ENCODE data around the gene KCNMB4. TPM values are rescaled to one million over a fixed set of nuclear protein-coding genes. Genes with fewer than 3 reads are reported as not detected.

KCNMB4 gene
- total and polyA plus RNA-seq, 5 donors = 2.4 to 4.5 (median 3.5) TPM

DNA sequence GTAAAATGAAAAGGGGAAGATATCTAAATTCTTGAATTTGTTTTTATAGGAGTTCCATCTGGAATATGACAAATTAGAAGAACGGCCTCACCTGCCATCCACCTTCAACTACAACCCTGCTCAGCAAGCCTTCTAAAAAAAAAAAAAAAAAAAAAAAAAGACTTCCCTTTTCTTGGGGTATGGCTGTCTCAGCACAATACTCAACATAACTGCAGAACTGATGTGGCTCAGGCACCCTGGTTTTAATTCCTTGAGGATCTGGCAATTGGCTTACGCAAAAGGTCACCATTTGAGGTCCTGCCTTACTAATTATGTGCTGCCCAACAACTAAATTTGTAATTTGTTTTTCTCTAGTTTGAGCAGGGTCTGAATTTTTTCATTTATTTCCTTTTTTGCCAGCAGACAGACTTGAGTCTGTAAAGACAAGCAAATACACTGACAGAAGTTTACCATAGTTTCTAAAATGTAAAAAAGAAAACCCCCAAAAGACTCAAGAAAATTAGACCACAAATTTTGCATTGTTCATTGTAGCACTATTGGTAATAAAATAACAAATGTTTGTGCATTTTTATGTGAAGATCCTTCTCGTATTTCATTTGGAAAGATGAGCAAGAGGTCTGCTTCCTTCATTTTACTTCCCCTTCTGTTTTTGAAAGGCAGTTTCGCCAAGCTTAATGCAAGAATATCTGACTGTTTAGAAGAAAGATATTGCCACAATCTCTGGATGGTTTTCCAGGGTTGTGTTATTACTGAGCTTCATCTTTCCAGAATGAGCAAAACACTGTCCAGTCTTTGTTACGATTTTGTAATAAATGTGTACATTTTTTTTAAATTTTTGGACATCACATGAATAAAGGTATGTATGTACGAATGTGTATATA, 12.1 kb upstream of the KCNMB4 start:
- no peaks in the 10 kb centered on the region for H3K27me3 ChIP-seq (ENCODE audit: control insufficient read depth, insufficient read depth)
- H3K27ac ChIP-seq (ENCODE audit: low read length) = no peak overlapping the region
- intact Hi-C loops (cut with DNase I) = no loop called here
- no peaks in the 10 kb centered on the region for H3K4me1 ChIP-seq (ENCODE audit: control insufficient read depth, insufficient read depth, low read length)
- ATAC-seq (no peak), DNase-seq (no peak)
- 89% methylated on average over 6 of the region's 6 CpGs for WGBS
- H3K4me3 ChIP-seq (ENCODE audit: low read length) = no peak overlapping the region
- H3K9me3 ChIP-seq (ENCODE audit: control insufficient read depth, low read length) = no peaks in the 10 kb centered on the region

DNA sequence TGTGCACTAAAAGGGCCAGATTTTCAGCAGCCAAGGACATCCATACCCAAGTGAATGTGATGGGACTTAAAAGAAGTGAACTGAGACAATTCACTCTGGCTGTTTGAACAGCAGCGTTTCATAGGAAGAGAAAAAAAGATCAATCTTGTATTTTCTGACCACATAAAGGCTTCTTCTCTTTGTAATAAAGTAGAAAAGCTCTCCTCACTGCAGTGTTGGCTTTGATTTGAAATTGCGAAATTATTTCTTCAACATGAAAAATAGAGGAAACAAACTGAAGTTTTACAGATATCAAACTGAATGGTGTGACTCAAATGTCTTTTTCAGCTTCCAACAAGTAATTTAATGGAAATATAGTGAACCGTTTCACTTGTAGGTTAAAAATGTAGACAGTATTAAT, 11.3 kb upstream of the KCNMB4 start:
- no peak for ATAC-seq
- Histone ChIP-seq H3K9me3 (ENCODE audit: control insufficient read depth, low read length) (no peaks in the 10 kb centered on the region), H3K27me3 (ENCODE audit: control insufficient read depth, insufficient read depth) (no peaks in the 10 kb centered on the region), H3K4me1 (ENCODE audit: control insufficient read depth, insufficient read depth, low read length) (no peaks in the 10 kb centered on the region), H3K27ac (ENCODE audit: low read length) (no peak overlapping the region), H3K4me3 (ENCODE audit: low read length) (no peak overlapping the region)
- intact Hi-C loops (cut with DNase I) = no loop called here
- no peak for DNase-seq
- WGBS = 58% methylated on average over 3 of the region's 3 CpGs

DNA sequence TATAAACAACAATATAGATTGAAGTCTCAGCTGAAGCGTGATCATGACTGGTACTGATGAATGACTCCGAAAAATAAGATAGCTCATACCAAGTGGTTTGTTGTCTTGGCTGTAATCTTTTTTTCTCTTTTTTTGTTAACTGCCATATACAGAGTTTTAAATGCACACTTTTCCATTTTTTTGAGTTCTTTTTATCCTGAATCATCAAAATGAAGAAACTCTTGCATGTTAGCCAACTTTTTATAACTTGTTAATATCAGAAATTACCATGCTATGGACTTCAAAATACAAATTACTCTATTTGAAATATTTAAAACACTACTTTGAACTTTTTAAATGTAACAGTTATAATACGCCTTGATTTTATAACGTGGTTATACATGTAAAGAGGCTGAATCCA, 10.1 kb upstream of the KCNMB4 start:
- Histone ChIP-seq H3K9me3 (ENCODE audit: control insufficient read depth, low read length) (no peaks in the 10 kb centered on the region), H3K4me1 (ENCODE audit: control insufficient read depth, insufficient read depth, low read length) (no peaks in the 10 kb centered on the region), H3K27ac (ENCODE audit: low read length) (no peak overlapping the region), H3K4me3 (ENCODE audit: low read length) (no peak overlapping the region), H3K27me3 (ENCODE audit: control insufficient read depth, insufficient read depth) (no peaks in the 10 kb centered on the region)
- 96% methylated on average over 4 of the region's 4 CpGs for WGBS
- intact Hi-C loops (cut with DNase I) = no loop called here
- DNase-seq (no peak), ATAC-seq (no peak)

DNA sequence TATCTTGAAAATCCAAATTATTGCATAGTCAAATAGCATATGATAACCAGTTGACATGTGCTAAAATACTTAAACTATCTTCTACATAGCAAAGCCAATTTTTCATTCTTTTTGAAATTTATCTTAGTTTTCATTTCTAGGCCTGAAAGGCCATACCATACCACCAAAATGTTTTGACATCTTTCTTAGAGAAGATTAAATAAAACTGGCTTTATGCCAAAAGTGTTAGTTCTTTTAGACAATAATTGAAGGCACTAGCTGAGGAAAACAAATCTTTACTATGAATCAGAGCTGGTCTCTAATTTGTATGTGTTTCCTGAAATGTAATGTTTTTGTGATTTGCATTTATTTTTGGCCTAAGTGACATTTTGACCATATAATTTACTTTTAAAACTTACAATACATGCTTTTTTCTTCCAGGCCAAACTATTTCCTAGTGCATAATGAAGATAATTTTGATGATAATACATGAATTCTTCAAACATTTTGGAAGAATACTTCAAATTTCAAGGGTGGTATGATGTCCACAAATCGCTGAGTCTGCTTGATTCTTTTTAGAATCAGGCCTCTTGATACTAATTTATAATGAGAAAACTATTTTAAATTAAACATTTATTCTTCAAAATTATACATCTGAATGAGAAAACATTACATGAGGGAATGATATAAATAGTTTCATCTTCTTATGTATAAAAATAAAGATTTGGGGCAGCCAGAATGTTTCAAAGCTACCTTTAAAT, 6.5 kb upstream of the KCNMB4 start:
- H3K27ac ChIP-seq (ENCODE audit: low read length) = no peak overlapping the region
- H3K4me1 ChIP-seq (ENCODE audit: control insufficient read depth, insufficient read depth, low read length) = no peaks in the 10 kb centered on the region
- intact Hi-C loops (cut with DNase I) = loop anchor here in 2 of 4 donors (10.0 kb wide), 2 partner anchors 115 to 215 kb away; partner anchors contain the start of gene CNOT2 (in 1 of the 2)
- no peaks in the 10 kb centered on the region for H3K27me3 ChIP-seq (ENCODE audit: control insufficient read depth, insufficient read depth)
- no peaks in the 10 kb centered on the region for H3K9me3 ChIP-seq (ENCODE audit: control insufficient read depth, low read length)
- no peak overlapping the region for H3K4me3 ChIP-seq (ENCODE audit: low read length)
- 88% methylated on average over 1 of the region's 1 CpG for WGBS
- no peak for DNase-seq
- ATAC-seq = no peak

DNA sequence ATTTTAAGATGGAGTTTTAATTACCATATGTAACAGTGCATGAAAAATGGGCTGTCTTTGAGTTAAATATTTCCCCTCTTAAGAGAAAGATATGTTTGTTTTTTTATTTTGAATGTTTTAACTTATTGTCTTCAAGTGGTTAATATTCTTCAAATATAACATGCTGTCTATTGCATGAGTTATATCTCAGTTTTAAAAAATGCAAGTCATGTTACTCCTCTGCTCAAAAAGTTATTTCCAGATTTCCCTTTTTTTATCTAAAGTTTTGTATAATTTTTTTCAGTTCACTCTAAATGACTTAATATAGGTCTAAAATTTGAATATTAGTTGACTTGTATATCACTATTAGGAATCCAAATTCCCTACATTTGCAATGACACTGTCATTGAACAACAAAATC, 5.9 kb upstream of the KCNMB4 start:
- Histone ChIP-seq H3K4me3 (ENCODE audit: low read length) (no peak overlapping the region), H3K27ac (ENCODE audit: low read length) (no peak overlapping the region), H3K27me3 (ENCODE audit: control insufficient read depth, insufficient read depth) (no peaks in the 10 kb centered on the region), H3K4me1 (ENCODE audit: control insufficient read depth, insufficient read depth, low read length) (no peaks in the 10 kb centered on the region), H3K9me3 (ENCODE audit: control insufficient read depth, low read length) (no peaks in the 10 kb centered on the region)
- no peak for DNase-seq
- intact Hi-C loops (cut with DNase I) = loop anchor here in 2 of 4 donors (10.0 kb wide), 2 partner anchors 115 to 215 kb away; partner anchors contain the start of gene CNOT2 (in 1 of the 2)
- no peak for ATAC-seq

DNA sequence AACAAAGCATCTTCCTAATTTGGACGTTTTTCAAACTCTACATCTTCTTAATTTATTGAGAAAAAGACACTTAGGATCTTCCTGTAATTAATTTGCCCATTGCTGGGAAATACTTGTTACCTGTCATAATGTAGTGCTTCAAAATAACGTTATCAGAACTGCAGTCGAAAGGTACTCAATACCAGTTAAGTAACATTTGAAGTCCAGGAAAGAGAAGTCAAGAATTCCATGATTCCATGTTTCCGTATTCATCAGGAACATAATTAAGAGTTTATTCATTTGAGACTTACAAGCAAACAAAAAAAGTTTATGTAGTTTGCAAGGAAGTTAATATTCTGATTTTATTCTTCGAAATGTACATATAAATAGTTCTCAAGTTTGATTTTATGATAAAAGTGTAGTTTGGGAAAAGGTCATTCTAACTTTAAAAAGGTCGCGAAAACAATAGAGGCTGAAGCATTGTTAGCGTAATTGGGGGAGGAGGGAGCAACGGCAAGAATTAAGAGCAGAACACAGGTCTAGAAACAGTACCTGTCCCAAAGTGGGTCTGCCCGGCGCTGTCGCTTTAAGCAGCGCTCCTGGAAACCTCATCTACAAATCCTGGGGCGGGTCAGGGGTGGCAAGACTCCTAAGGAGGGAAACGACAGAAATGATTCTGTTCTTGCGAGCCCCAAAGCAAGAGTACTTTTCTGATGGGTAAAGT, 1.2 kb upstream of the KCNMB4 start:
- WGBS = 29% methylated on average over 16 of the region's 16 CpGs
- H3K27me3 ChIP-seq (ENCODE audit: control insufficient read depth, insufficient read depth) = no peaks in the 10 kb centered on the region
- peak overlapping the region; percentile 99 for H3K4me3 ChIP-seq (ENCODE audit: low read length)
- H3K27ac ChIP-seq (ENCODE audit: low read length) = no peak overlapping the region
- peaks cover 2% of the 10 kb centered on the region for H3K4me1 ChIP-seq (ENCODE audit: control insufficient read depth, insufficient read depth, low read length)
- DNase-seq (peak in 1 of 3 donors; percentile 36), ATAC-seq (no peak)
- no peaks in the 10 kb centered on the region for H3K9me3 ChIP-seq (ENCODE audit: control insufficient read depth, low read length)
- intact Hi-C loops (cut with DNase I) = loop anchor here in 2 of 4 donors (10.0 kb wide), 2 partner anchors 120 to 210 kb away; partner anchors contain the start of gene CNOT2 (in 1 of the 2)

DNA sequence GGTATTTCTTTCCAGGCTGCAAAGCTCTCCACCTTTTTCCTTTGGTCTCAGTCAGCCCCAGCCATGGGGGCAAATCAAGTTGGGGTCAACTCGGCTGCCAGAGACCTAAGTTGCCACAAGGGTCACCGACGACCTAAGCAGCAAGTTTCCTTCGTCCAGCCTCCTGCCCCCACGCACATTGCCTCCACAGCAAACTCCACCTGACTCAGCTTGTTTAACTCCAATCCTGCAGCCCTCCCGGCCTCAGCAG, 767 bp upstream of the KCNMB4 start:
- no peaks in the 10 kb centered on the region for H3K9me3 ChIP-seq (ENCODE audit: control insufficient read depth, low read length)
- intact Hi-C loops (cut with DNase I) = loop anchor here in 2 of 4 donors (10.0 kb wide), 2 partner anchors 121 to 209 kb away; partner anchors contain the start of gene CNOT2 (in 1 of the 2)
- no peak for DNase-seq
- no peak overlapping the region for H3K27ac ChIP-seq (ENCODE audit: low read length)
- no peaks in the 10 kb centered on the region for H3K27me3 ChIP-seq (ENCODE audit: control insufficient read depth, insufficient read depth)
- H3K4me1 ChIP-seq (ENCODE audit: control insufficient read depth, insufficient read depth, low read length) = peaks cover 2% of the 10 kb centered on the region
- peak overlapping the region; percentile 99 for H3K4me3 ChIP-seq (ENCODE audit: low read length)
- WGBS = 2% methylated on average over 6 of the region's 6 CpGs
- no peak for ATAC-seq

DNA sequence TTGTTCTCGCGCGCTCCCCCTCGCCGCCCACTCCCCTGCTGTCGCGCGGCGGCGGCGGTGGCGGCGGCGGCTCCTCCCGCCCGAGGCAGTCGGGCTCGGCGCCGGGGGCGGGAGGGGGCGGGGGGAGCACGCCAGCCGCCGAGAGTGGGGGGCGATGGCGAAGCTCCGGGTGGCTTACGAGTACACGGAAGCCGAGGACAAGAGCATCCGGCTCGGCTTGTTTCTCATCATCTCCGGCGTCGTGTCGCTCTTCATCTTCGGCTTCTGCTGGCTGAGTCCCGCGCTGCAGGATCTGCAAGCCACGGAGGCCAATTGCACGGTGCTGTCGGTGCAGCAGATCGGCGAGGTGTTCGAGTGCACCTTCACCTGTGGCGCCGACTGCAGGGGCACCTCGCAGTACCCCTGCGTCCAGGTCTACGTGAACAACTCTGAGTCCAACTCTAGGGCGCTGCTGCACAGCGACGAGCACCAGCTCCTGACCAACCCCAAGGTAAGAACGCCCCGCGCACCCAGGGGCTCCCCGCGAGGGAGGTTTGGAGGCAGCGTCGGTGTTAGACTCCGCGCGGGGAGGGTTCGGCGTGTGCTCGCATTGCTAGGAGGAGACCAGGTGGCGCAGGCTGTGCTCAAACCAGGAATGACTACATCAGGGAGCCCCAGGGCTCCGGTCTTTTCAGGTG, 629 bp downstream of the KCNMB4 start:
- peak; percentile 29 to 70 (median 68) for DNase-seq
- Histone ChIP-seq H3K4me3 (ENCODE audit: low read length) (peak overlapping the region; percentile 99), H3K4me1 (ENCODE audit: control insufficient read depth, insufficient read depth, low read length) (peaks cover 2% of the 10 kb centered on the region), H3K27ac (ENCODE audit: low read length) (peak overlapping the region; percentile 10), H3K27me3 (ENCODE audit: control insufficient read depth, insufficient read depth) (no peaks in the 10 kb centered on the region), H3K9me3 (ENCODE audit: control insufficient read depth, low read length) (no peaks in the 10 kb centered on the region)
- peak; percentile 25 to 42 for ATAC-seq
- WGBS = under 1% methylated on average over 69 of the region's 69 CpGs
- intact Hi-C loops (cut with DNase I) = loop anchor here in 2 of 4 donors (10.0 kb wide), 2 partner anchors 122 to 208 kb away; partner anchors contain the start of gene CNOT2 (in 1 of the 2)

DNA sequence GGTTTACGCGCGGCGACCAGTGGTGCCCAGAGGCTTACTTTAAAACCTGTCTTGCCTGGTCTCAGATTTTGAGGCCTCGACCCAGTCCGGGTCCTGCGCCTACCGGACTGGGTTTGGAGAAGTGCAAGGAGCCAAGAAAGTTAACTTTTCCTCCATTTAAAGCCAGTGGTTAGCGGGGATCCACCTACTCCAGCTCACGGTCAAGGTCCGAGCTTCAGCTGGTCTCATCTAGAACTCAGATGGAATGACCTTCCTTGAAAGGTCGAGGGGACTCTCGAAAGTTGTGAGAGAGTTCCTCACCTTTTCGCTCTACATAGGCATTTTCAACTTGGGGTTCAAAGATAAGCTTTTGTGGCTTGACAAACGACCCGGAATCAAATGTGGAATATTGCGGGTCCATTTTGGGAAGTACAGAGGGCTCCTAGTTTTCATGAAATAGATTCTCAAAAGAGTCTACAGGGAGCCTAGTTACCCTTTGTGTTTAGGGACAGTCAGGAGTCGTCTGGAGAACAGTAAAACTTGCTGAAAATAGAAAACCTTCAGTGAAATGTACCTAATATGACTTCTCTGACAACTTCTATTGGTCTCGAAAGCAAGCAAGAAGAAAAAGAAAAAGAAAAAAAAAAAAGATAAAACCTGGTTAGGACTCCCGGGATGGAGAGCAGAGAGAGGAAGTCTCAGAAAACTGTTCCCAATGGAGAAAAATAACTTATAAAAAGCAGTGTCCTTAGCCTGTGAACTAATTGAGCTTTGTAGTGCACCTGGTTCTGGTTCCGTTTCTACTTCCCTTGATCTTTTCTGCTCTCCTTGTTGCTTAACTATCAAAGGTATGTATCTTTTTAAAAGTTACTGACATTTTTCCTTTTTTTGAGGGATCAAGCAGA, 1.4 kb downstream of the KCNMB4 start:
- peak overlapping the region; percentile 99 for H3K4me3 ChIP-seq (ENCODE audit: low read length)
- no peaks in the 10 kb centered on the region for H3K27me3 ChIP-seq (ENCODE audit: control insufficient read depth, insufficient read depth)
- peak overlapping the region; percentile 10 for H3K27ac ChIP-seq (ENCODE audit: low read length)
- WGBS = 7% methylated on average over 21 of the region's 21 CpGs
- DNase-seq (no peak), ATAC-seq (peak in 1 of 2 donors; percentile 9)
- no peaks in the 10 kb centered on the region for H3K9me3 ChIP-seq (ENCODE audit: control insufficient read depth, low read length)
- peaks cover 2% of the 10 kb centered on the region for H3K4me1 ChIP-seq (ENCODE audit: control insufficient read depth, insufficient read depth, low read length)
- intact Hi-C loops (cut with DNase I) = loop anchor here in 2 of 4 donors (10.0 kb wide), 2 partner anchors 123 to 207 kb away; partner anchors contain the start of gene CNOT2 (in 1 of the 2)

DNA sequence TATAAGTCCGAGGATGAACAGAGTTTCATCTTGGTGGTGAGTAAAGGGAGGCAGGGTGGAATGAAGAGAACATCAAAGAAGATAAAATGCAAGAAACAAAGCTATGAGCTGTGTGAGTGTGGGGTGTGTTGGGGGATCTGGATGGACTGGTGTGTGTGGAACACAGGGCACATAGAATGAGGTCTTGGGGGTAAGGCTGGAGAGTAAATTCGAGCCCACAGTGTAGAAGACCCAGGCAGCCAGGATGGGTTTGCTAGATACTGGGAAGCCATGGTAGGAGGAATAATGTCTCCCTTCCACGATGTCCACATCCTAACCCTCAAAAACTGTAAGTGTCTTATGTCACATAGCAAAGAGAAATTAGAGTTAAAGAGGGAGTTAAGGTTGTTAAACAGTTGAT, 6.8 kb downstream of the KCNMB4 start:
- DNase-seq (no peak), ATAC-seq (no peak)
- Histone ChIP-seq H3K9me3 (ENCODE audit: control insufficient read depth, low read length) (no peaks in the 10 kb centered on the region), H3K27me3 (ENCODE audit: control insufficient read depth, insufficient read depth) (no peaks in the 10 kb centered on the region), H3K4me3 (ENCODE audit: low read length) (no peak overlapping the region), H3K4me1 (ENCODE audit: control insufficient read depth, insufficient read depth, low read length) (no peaks in the 10 kb centered on the region), H3K27ac (ENCODE audit: low read length) (no peak overlapping the region)
- intact Hi-C loops (cut with DNase I) = no loop called here
- WGBS = 96% methylated on average over 3 of the region's 3 CpGs
